ENCODE measurements around the gene MANSC1.

- TF ChIP-seq CTCF (optimal IDR thresholded peaks at IDR 0.05 in 1 of 3, IDR thresholded peaks at IDR 0.05 in 1 of 3, conservative IDR thresholded peaks at IDR 0.05 in 1 of 3; ENCODE audit: extremely low read depth in 1 of 3, insufficient read depth in 2 of 3, low read length in 3 of 3) = no peak
- TF ChIP-seq EZH2 (IDR thresholded peaks at IDR 0.05; ENCODE audit: low read length) = no peak
Measured at GRCh38 chr12:12392413-12392812, 42.4 kb upstream of the MANSC1 start.
